Breast epithelium (tissue), 3 donors: Measurements from ENCODE around the gene PCDHGA10.

Experiments used
- POLR2A ChIP-seq: fragments of 450-650 bp; IDR thresholded peaks from one replicate; pipeline ENCODE4 v1.6.1; 2016; ENCODE audit warnings: antibody characterized with exemption, mild to moderate bottlenecking, moderate library complexity
- TF ChIP-seq, protein P1 (sequence below), 3 donors: fragments of 450-650 bp; IDR thresholded peaks; one replicate each; pipeline ENCODE4 v1.5.1; 2016 to 2017; ENCODE audit warnings: antibody characterized with exemption in 3 of 3, mild to moderate bottlenecking in 3 of 3, moderate library complexity in 3 of 3

DNA sequence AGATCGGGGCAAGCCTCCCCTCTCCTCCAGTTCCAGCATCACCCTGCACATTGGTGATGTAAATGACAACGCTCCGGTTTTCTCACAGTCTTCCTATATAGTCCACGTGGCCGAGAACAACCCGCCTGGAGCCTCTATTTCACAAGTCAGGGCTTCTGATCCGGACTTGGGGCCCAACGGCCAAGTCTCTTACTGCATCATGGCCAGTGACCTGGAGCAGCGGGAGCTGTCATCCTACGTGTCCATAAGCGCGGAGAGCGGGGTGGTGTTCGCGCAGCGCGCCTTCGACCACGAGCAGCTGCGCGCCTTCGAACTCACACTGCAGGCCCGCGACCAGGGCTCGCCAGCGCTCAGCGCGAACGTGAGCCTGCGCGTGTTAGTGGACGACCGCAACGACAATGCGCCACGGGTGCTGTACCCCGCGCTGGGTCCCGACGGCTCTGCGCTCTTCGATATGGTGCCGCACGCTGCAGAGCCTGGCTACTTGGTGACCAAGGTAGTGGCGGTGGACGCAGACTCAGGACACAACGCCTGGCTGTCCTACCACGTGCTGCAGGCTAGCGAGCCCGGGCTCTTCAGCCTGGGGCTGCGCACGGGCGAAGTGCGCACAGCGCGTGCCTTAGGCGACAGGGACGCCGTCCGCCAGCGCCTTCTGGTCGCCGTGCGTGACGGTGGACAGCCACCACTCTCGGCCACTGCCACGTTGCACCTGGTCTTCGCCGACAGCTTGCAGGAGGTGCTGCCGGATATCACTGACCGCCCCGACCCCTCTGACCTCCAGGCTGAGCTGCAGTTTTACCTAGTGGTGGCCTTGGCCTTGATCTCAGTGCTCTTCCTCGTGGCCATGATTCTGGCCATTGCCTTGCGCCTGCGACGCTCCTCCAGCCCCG lies 23.4 kb upstream of the PCDHGA10 start:
- TF ChIP-seq POLR2A: no peak
- TF ChIP-seq, protein P1, sequence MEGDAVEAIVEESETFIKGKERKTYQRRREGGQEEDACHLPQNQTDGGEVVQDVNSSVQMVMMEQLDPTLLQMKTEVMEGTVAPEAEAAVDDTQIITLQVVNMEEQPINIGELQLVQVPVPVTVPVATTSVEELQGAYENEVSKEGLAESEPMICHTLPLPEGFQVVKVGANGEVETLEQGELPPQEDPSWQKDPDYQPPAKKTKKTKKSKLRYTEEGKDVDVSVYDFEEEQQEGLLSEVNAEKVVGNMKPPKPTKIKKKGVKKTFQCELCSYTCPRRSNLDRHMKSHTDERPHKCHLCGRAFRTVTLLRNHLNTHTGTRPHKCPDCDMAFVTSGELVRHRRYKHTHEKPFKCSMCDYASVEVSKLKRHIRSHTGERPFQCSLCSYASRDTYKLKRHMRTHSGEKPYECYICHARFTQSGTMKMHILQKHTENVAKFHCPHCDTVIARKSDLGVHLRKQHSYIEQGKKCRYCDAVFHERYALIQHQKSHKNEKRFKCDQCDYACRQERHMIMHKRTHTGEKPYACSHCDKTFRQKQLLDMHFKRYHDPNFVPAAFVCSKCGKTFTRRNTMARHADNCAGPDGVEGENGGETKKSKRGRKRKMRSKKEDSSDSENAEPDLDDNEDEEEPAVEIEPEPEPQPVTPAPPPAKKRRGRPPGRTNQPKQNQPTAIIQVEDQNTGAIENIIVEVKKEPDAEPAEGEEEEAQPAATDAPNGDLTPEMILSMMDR (IDR thresholded peaks at IDR 0.05): no peak
